Naive thymus-derived CD4-positive, alpha-beta T cell (primary cell): ENCODE results near the gene ATXN1L. TPM values are rescaled to one million over a fixed set of nuclear protein-coding genes. Genes with fewer than 3 reads are reported as not detected.
A peak's percentile ranks its signal among the peaks of the same experiment; 100 is the strongest.

Experiments
- ATAC-seq: fragments of 150-1000 bp; cut with Tn5 transposase; 2 replicates; pipeline ENCODE4 v1.10.0; 2021; ENCODE audit warnings: mild to moderate bottlenecking, moderate library complexity
- CTCF ChIA-PET: fragments of 350-600 bp; sonication (Branson Sonifier 250); formaldehyde crosslinking; loops from one replicate; lab custom pipeline; 2021; ENCODE audit warnings: antibody characterized with exemption; lab: Charles Lee
- POLR2A ChIA-PET: fragments of 350-600 bp; sonication (Branson Sonifier 250); formaldehyde crosslinking; loops from one replicate; lab custom pipeline; 2021; ENCODE audit warnings: antibody characterized with exemption, inconsistent platforms; lab: Charles Lee
- DNase-seq, 9 donors: peaks; one replicate each; pipeline versions ENCODE4 v3.0.0 to v3.0.0-alpha.2; 2020 to 2022; ENCODE audit warnings: mixed read lengths in 1 of 9
- H3K27ac ChIP-seq: one replicate; pipeline ENCODE4 v1.7.0; 2013; ENCODE audit warnings: mild to moderate bottlenecking, low read depth, low read length, moderate library complexity
- H3K27me3 ChIP-seq, 2 donors: one replicate each; pipeline ENCODE4 v1.7.0; 2013; ENCODE audit warnings: low read length in 2 of 2, mild to moderate bottlenecking in 2 of 2, moderate library complexity in 2 of 2; ENCODE audit not compliant: control insufficient read depth in 2 of 2, insufficient read depth in 2 of 2
- H3K36me3 ChIP-seq, 3 experiments: 1 replicate in 2 of 3; 2 replicates in 1 of 3; pipeline ENCODE4 v1.7.0; 2013; ENCODE audit warnings: low read length in 3 of 3, mild to moderate bottlenecking in 3 of 3, moderate library complexity in 1 of 3; ENCODE audit not compliant: insufficient read depth in 3 of 3, control insufficient read depth in 2 of 3
- H3K4me1 ChIP-seq, 2 donors: one replicate each; pipeline ENCODE4 v1.7.0; 2013; ENCODE audit warnings: low read length in 2 of 2, mild to moderate bottlenecking in 2 of 2, moderate library complexity in 1 of 2; ENCODE audit not compliant: control insufficient read depth in 2 of 2, insufficient read depth in 2 of 2
- H3K4me3 ChIP-seq: 2 replicates; pipeline ENCODE4 v1.7.0; 2013; ENCODE audit warnings: mild to moderate bottlenecking, low read length
- H3K9me3 ChIP-seq, 3 experiments: 1 replicate in 2 of 3; 2 replicates in 1 of 3; pipeline ENCODE4 v1.7.0; 2013; ENCODE audit warnings: low read length in 3 of 3; ENCODE audit not compliant: control insufficient read depth in 2 of 3
- H3K27ac Mint-ChIP-seq, 9 donors: one replicate each; pipeline ENCODE4 v1.8.0; 2020 to 2022; ENCODE audit warnings: mixed read lengths in 9 of 9, mild to moderate bottlenecking in 8 of 9, moderate library complexity in 5 of 9, inconsistent platforms in 2 of 9
- H3K27me3 Mint-ChIP-seq, 5 donors: one replicate each; pipeline ENCODE4 v1.8.0; 2021 to 2022; ENCODE audit warnings: mixed read lengths in 5 of 5, mild to moderate bottlenecking in 1 of 5
- H3K36me3 Mint-ChIP-seq, 5 donors: one replicate each; pipeline ENCODE4 v1.8.0; 2020 to 2022; ENCODE audit warnings: mixed read lengths in 5 of 5, mild to moderate bottlenecking in 3 of 5, inconsistent platforms in 1 of 5
- H3K4me1 Mint-ChIP-seq, 7 donors: one replicate each; pipeline ENCODE4 v1.8.0; 2020 to 2022; ENCODE audit warnings: mixed read lengths in 7 of 7, mild to moderate bottlenecking in 3 of 7, inconsistent platforms in 1 of 7
- H3K4me3 Mint-ChIP-seq, 10 donors: one replicate each; pipeline ENCODE4 v1.8.0; 2020 to 2022; ENCODE audit warnings: mild to moderate bottlenecking in 10 of 10, mixed read lengths in 10 of 10, moderate library complexity in 6 of 10, inconsistent platforms in 2 of 10
- H3K9me3 Mint-ChIP-seq, 11 donors: one replicate each; pipeline ENCODE4 v1.8.0; 2020 to 2022; ENCODE audit warnings: mixed read lengths in 11 of 11, mild to moderate bottlenecking in 4 of 11, inconsistent platforms in 1 of 11, moderate library complexity in 1 of 11
- intact Hi-C, 2 donors: fragments of 100-400 bp; cut with micrococcal nuclease; formaldehyde crosslinking; loops; one replicate each; pipeline ENCODE4 v1.15.1; 2023
- polyA plus RNA-seq, 2 donors: library from polyadenylated mRNA; unstranded; fragments of 300-500 nt; fragmentation: Illumina TruSeq; gene quantifications; one replicate each; pipeline ENCODE4 v1.2.3, GENCODE V29; 2021
- total RNA-seq, 6 experiments: library from RNA in 5 of 6; stranded (reverse) in 5 of 6; gene quantifications; 1 replicate in 5 of 6; 2 replicates in 1 of 6; pipeline ENCODE4 v1.2.3 and lab custom pipeline; 2021 to 2026

Gene ATXN1L
- total and polyA plus RNA-seq, 7 experiments from 2014 or later: 8.9 to 52.9 (median 28.3) TPM

GRCh38 chr16:71854369-71854948, 8.7 kb downstream of the ATXN1L start:
- CTCF ChIA-PET: interaction anchor here (0.6 kb wide), 1 partner anchor 12 kb away, joined by 3 read pairs; no protein-coding TSS in a partner anchor
- Mint-ChIP-seq H3K4me3 (peak overlapping the region in 1 of 10 donors; percentile 14), H3K9me3 (peaks cover 0 to 2% (median 0%) of the 10 kb centered on the region in 11 donors), H3K27me3 (no peaks in the 10 kb centered on the region), H3K27ac (peak overlapping the region in 5 of 9 donors; percentile 8 to 61 (median 39)), H3K4me1 (peaks cover 29 to 80% (median 66%) of the 10 kb centered on the region in 7 donors), H3K36me3 (peaks cover 9 to 24% (median 12%) of the 10 kb centered on the region in 5 donors)
- intact Hi-C loops: no loop called here
- peaks cover 0 to 46% (median 3%) of the 10 kb centered on the region in 3 experiments for H3K36me3 ChIP-seq
- H3K27ac ChIP-seq: no peak overlapping the region
- H3K9me3 ChIP-seq: no peaks in the 10 kb centered on the region
- no peak overlapping the region for H3K4me3 ChIP-seq
- POLR2A ChIA-PET: no interaction called here
- ATAC-seq (no peak), DNase-seq (no peak)
- peaks cover 16 to 36% of the 10 kb centered on the region in 2 donors for H3K4me1 ChIP-seq
- H3K27me3 ChIP-seq: no peaks in the 10 kb centered on the region

GRCh38 chr16:71855937-71856662, 10.3 kb downstream of the ATXN1L start:
- ChIA-PET POLR2A (interaction anchor here (0.7 to 1.9 kb wide), 2 partner anchors 15 to 27 kb away, joined by 3 to 4 read pairs; partner anchors contain the start of gene ZNF821), CTCF (no interaction called here)
- no peaks in the 10 kb centered on the region for H3K9me3 ChIP-seq
- peaks cover 16 to 36% of the 10 kb centered on the region in 2 donors for H3K4me1 ChIP-seq
- Mint-ChIP-seq H3K4me3 (peak overlapping the region in 1 of 10 donors; percentile 16), H3K9me3 (no peaks in the 10 kb centered on the region), H3K4me1 (peaks cover 26 to 74% (median 63%) of the 10 kb centered on the region in 7 donors), H3K27ac (peak overlapping the region in 7 of 9 donors; percentile 13 to 85 (median 58)), H3K27me3 (no peaks in the 10 kb centered on the region), H3K36me3 (peaks cover 4 to 22% (median 5%) of the 10 kb centered on the region in 5 donors)
- DNase-seq: no peak
- H3K4me3 ChIP-seq: no peak overlapping the region
- H3K27ac ChIP-seq: no peak overlapping the region
- H3K27me3 ChIP-seq: no peaks in the 10 kb centered on the region
- intact Hi-C loops: no loop called here
- peaks cover 0 to 43% (median 3%) of the 10 kb centered on the region in 3 experiments for H3K36me3 ChIP-seq
- ATAC-seq: peak; percentile 64

GRCh38 chr16:71859762-71860521, 14.2 kb downstream of the ATXN1L start:
- peaks cover 11 to 36% (median 26%) of the 10 kb centered on the region in 7 donors for H3K4me1 Mint-ChIP-seq
- no peaks in the 10 kb centered on the region for H3K27me3 Mint-ChIP-seq
- H3K9me3 Mint-ChIP-seq: no peaks in the 10 kb centered on the region
- H3K27ac ChIP-seq: no peak overlapping the region
- H3K27ac Mint-ChIP-seq: peak overlapping the region in 2 of 9 donors; percentile 16 to 66
- H3K4me1 ChIP-seq: peaks cover 5 to 23% of the 10 kb centered on the region in 2 donors
- intact Hi-C loops: no loop called here
- H3K9me3 ChIP-seq: no peaks in the 10 kb centered on the region
- peaks cover 0 to 52% (median 12%) of the 10 kb centered on the region in 3 experiments for H3K36me3 ChIP-seq
- H3K36me3 Mint-ChIP-seq: peaks cover 5 to 33% (median 11%) of the 10 kb centered on the region in 5 donors
- no peak for ATAC-seq
- H3K4me3 Mint-ChIP-seq: no peak overlapping the region
- DNase-seq: no peak
- H3K4me3 ChIP-seq: no peak overlapping the region
- CTCF ChIA-PET: interaction anchor here (0.6 kb wide), 1 partner anchor 16 kb away, joined by 4 read pairs; no protein-coding TSS in a partner anchor
- POLR2A ChIA-PET: interaction anchor here (0.6 kb wide), 1 partner anchor 33 kb away, joined by 3 read pairs; no protein-coding TSS in a partner anchor
- no peaks in the 10 kb centered on the region for H3K27me3 ChIP-seq

GRCh38 chr16:71863995-71864394, 18.2 kb downstream of the ATXN1L start:
- Histone ChIP-seq H3K9me3 (no peaks in the 10 kb centered on the region), H3K27ac (no peak overlapping the region), H3K4me1 (no peaks in the 10 kb centered on the region), H3K36me3 (peaks cover 0 to 65% (median 21%) of the 10 kb centered on the region in 3 experiments), H3K27me3 (no peaks in the 10 kb centered on the region), H3K4me3 (no peak overlapping the region)
- ATAC-seq (no peak), DNase-seq (no peak)
- intact Hi-C loops: no loop called here
- CTCF ChIA-PET: no interaction called here
- Mint-ChIP-seq H3K27ac (peak overlapping the region in 2 of 9 donors; percentile 24 to 33), H3K9me3 (no peaks in the 10 kb centered on the region), H3K4me3 (no peak overlapping the region), H3K36me3 (peaks cover 5 to 39% (median 13%) of the 10 kb centered on the region in 5 donors), H3K4me1 (peaks cover 0 to 8% (median 4%) of the 10 kb centered on the region in 7 donors), H3K27me3 (no peaks in the 10 kb centered on the region)
- POLR2A ChIA-PET: interaction anchor here (1.5 kb wide), 1 partner anchor 18 kb away, joined by 5 read pairs; no protein-coding TSS in a partner anchor

GRCh38 chr16:71865173-71865863, 19.5 kb downstream of the ATXN1L start:
- H3K36me3 ChIP-seq: peaks cover 0 to 63% (median 21%) of the 10 kb centered on the region in 3 experiments
- no peaks in the 10 kb centered on the region for H3K9me3 Mint-ChIP-seq
- peaks cover 3 to 9% (median 5%) of the 10 kb centered on the region in 7 donors for H3K4me1 Mint-ChIP-seq
- ChIA-PET CTCF (interaction anchor here (1.1 kb wide), 1 partner anchor 11 kb away, joined by 3 read pairs; no protein-coding TSS in a partner anchor), POLR2A (interaction anchor here (1.5 kb wide), 1 partner anchor 19 kb away, joined by 5 read pairs; no protein-coding TSS in a partner anchor)
- DNase-seq: no peak
- H3K27ac Mint-ChIP-seq: peak overlapping the region in 3 of 9 donors; percentile 0 to 45 (median 21)
- no peak for ATAC-seq
- H3K9me3 ChIP-seq: no peaks in the 10 kb centered on the region
- H3K27me3 Mint-ChIP-seq: no peaks in the 10 kb centered on the region
- peaks cover 6 to 42% (median 16%) of the 10 kb centered on the region in 5 donors for H3K36me3 Mint-ChIP-seq
- intact Hi-C loops: no loop called here
- H3K4me3 Mint-ChIP-seq: no peak overlapping the region
- no peak overlapping the region for H3K4me3 ChIP-seq
- H3K27me3 ChIP-seq: no peaks in the 10 kb centered on the region
- no peaks in the 10 kb centered on the region for H3K4me1 ChIP-seq
- H3K27ac ChIP-seq: no peak overlapping the region
